ENCODE results near the gene C1D.

DNA sequence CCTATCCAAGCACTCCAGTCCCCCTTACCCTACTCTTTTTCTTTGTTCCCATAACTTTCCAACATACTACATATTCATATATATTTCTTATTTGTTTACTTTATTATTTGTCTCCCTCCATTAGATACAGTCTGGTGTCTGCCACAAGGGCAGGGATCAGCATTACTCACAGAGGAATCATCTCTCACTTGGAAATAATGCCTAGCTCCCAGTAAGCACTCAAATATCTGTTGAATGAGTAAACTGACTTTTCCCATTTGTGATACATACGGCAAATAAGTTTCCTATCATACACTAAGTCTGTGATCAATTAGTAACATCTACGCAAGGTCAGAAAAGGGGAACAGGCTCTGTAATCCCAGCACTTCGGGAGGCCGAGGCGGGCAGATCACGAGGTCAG lies 18.7 kb downstream of the C1D start:
- TF ChIP-seq, protein P1, sequence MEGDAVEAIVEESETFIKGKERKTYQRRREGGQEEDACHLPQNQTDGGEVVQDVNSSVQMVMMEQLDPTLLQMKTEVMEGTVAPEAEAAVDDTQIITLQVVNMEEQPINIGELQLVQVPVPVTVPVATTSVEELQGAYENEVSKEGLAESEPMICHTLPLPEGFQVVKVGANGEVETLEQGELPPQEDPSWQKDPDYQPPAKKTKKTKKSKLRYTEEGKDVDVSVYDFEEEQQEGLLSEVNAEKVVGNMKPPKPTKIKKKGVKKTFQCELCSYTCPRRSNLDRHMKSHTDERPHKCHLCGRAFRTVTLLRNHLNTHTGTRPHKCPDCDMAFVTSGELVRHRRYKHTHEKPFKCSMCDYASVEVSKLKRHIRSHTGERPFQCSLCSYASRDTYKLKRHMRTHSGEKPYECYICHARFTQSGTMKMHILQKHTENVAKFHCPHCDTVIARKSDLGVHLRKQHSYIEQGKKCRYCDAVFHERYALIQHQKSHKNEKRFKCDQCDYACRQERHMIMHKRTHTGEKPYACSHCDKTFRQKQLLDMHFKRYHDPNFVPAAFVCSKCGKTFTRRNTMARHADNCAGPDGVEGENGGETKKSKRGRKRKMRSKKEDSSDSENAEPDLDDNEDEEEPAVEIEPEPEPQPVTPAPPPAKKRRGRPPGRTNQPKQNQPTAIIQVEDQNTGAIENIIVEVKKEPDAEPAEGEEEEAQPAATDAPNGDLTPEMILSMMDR (IDR thresholded peaks at IDR 0.05): no peak
- no peak for TF ChIP-seq POLR2A (IDR thresholded peaks at IDR 0.05)
